Fibroblast of lung (primary cell): ENCODE data around the gene HRH1.

Experiments used
- CTCF ChIP-seq, 2 donors: IDR thresholded peaks in 1 of 2; conservative IDR thresholded peaks in 1 of 2; 1 replicate in 1 of 2; 2 replicates in 1 of 2; pipeline ENCODE4 v1.5.1; 2011 to 2012; ENCODE audit warnings: low read length in 2 of 2, control low read depth in 1 of 2, inconsistent platforms in 1 of 2, low read depth in 1 of 2, mild to moderate bottlenecking in 1 of 2
- EZH2 ChIP-seq: IDR thresholded peaks from 2 replicates; pipeline ENCODE4 v1.5.1; 2012; ENCODE audit warnings: low read length, control low read depth, mild to moderate bottlenecking; ENCODE audit errors: missing control alignments

- TF ChIP-seq CTCF (conservative IDR thresholded peaks at IDR 0.05 in 1 of 2, IDR thresholded peaks at IDR 0.05 in 1 of 2; ENCODE audit: low read depth in 1 of 2, low read length in 2 of 2) (no peak), EZH2 (no peak)
Observed at GRCh38 chr3:11197484-11197883, 43.2 kb downstream of the HRH1 start.
